ENCODE data around the gene GCNT2.

DNA sequence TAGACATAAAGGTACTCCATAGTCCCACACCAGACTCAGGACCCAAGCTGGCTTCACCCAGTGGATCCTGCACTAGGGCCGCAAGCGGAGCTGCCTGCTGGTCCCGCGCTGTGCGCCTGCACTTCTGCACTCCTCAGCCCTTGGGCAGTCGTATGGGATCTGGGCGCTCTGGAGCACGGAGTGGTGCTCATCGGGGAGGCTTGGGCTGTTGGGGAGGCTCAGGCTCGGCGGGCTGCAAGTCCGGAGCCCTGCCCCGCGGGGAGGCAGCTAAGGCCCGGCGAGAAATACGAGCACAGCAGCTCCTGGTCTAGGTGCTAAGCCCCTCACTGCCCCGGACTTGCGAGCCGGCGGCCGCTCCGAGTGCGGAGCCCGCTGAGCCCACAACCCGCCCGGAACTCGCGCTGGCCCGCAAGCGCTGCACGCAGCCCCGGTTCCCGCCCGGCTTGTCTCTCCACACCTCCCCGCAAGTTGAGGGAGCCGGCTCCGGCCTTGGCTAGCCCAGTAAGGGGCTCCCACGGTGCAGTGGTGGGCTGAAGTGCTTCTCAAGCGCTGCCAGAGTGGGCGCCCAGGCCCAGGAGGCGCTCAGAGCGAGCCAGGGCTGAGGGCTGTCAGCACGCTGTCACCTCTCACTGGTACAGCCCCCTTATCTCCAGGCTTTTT lies 33.4 kb upstream of the GCNT2 start:
- TF ChIP-seq, protein P1, sequence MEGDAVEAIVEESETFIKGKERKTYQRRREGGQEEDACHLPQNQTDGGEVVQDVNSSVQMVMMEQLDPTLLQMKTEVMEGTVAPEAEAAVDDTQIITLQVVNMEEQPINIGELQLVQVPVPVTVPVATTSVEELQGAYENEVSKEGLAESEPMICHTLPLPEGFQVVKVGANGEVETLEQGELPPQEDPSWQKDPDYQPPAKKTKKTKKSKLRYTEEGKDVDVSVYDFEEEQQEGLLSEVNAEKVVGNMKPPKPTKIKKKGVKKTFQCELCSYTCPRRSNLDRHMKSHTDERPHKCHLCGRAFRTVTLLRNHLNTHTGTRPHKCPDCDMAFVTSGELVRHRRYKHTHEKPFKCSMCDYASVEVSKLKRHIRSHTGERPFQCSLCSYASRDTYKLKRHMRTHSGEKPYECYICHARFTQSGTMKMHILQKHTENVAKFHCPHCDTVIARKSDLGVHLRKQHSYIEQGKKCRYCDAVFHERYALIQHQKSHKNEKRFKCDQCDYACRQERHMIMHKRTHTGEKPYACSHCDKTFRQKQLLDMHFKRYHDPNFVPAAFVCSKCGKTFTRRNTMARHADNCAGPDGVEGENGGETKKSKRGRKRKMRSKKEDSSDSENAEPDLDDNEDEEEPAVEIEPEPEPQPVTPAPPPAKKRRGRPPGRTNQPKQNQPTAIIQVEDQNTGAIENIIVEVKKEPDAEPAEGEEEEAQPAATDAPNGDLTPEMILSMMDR (IDR thresholded peaks at IDR 0.05), result no peak
- TF ChIP-seq SIN3A (IDR thresholded peaks at IDR 0.05; ENCODE audit: borderline replicate concordance, insufficient read depth, low read depth, low read length) (no peak), POLR2AphosphoS5 (IDR thresholded peaks at IDR 0.05; ENCODE audit: low read depth, low read length) (no peak), TCF7L2 (IDR thresholded peaks at IDR 0.05; ENCODE audit: low read depth, low read length) (no peak)
- TF ChIP-seq, protein P2, sequence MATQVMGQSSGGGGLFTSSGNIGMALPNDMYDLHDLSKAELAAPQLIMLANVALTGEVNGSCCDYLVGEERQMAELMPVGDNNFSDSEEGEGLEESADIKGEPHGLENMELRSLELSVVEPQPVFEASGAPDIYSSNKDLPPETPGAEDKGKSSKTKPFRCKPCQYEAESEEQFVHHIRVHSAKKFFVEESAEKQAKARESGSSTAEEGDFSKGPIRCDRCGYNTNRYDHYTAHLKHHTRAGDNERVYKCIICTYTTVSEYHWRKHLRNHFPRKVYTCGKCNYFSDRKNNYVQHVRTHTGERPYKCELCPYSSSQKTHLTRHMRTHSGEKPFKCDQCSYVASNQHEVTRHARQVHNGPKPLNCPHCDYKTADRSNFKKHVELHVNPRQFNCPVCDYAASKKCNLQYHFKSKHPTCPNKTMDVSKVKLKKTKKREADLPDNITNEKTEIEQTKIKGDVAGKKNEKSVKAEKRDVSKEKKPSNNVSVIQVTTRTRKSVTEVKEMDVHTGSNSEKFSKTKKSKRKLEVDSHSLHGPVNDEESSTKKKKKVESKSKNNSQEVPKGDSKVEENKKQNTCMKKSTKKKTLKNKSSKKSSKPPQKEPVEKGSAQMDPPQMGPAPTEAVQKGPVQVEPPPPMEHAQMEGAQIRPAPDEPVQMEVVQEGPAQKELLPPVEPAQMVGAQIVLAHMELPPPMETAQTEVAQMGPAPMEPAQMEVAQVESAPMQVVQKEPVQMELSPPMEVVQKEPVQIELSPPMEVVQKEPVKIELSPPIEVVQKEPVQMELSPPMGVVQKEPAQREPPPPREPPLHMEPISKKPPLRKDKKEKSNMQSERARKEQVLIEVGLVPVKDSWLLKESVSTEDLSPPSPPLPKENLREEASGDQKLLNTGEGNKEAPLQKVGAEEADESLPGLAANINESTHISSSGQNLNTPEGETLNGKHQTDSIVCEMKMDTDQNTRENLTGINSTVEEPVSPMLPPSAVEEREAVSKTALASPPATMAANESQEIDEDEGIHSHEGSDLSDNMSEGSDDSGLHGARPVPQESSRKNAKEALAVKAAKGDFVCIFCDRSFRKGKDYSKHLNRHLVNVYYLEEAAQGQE (IDR thresholded peaks at IDR 0.05; ENCODE audit: insufficient read depth in 1 of 2, low read depth in 2 of 2, low read length in 1 of 2), result no peak

Measured in Panc1 (cell line).